AG04450 (cell line): ENCODE results near the gene RACGAP1. TPM values are rescaled to one million over a fixed set of nuclear protein-coding genes. Genes with fewer than 3 reads are reported as not detected.
"Not testable (repeated sequence)": the region's sequence is repeated elsewhere in the genome, so short reads cannot be mapped to it uniquely, and the experiment has no call there.

Experiments
- CTCF ChIA-PET: fragments of 300-600, 350-600 bp; formaldehyde crosslinking; extraction: SDS; loops from one replicate; lab custom pipeline; 2022; ENCODE audit warnings: antibody characterized with exemption, inconsistent platforms; lab: Charles Lee
- POLR2A ChIA-PET: fragments of 350-600 bp; formaldehyde crosslinking; extraction: SDS; loops from one replicate; lab custom pipeline; 2021; ENCODE audit warnings: antibody characterized with exemption, inconsistent platforms; lab: Yijun Ruan, JAX
- DNase-seq: peaks from one replicate; pipeline ENCODE4 v3.0.0-alpha.2; 2011; ENCODE audit warnings: low read depth, low spot score
- H3K27ac ChIP-seq: one replicate; pipeline ENCODE4 v1.5.1; 2012; ENCODE audit warnings: low read depth, low read length, control low read depth
- H3K27me3 ChIP-seq: one replicate; pipeline ENCODE4 v1.6.0; 2012; ENCODE audit warnings: low read length; ENCODE audit not compliant: control insufficient read depth, insufficient read depth
- H3K4me3 ChIP-seq: 2 replicates; pipeline ENCODE4 v1.5.1; 2011; ENCODE audit warnings: mild to moderate bottlenecking, low read depth, low read length, control low read depth
- H3K9me3 ChIP-seq: 2 replicates; pipeline ENCODE4 v1.5.1; 2012; ENCODE audit warnings: low read length; ENCODE audit not compliant: control insufficient read depth, insufficient read depth
- polyA plus RNA-seq: library from polyadenylated mRNA; depleted of rRNA; stranded (reverse); fragments of >200 nt; gene quantifications from 2 replicates; pipeline ENCODE4 v1.2.3, GENCODE V29; 2011
- TF ChIP-seq, protein P1 (sequence below): IDR thresholded peaks from 2 replicates; pipeline ENCODE4 v1.5.1; 2011; ENCODE audit warnings: low read depth, low read length, control low read depth, inconsistent platforms

The RACGAP1 gene
- polyA plus RNA-seq, 1 experiment: 26.2 TPM

- CTCF ChIA-PET: interaction anchor here (0.9 to 1.4 kb wide), 8 partner anchors 13 to 632 kb away, joined by 3 to 7 read pairs (median 4); no protein-coding TSS in a partner anchor
- DNase-seq: no peak
- TF ChIP-seq, protein P1, sequence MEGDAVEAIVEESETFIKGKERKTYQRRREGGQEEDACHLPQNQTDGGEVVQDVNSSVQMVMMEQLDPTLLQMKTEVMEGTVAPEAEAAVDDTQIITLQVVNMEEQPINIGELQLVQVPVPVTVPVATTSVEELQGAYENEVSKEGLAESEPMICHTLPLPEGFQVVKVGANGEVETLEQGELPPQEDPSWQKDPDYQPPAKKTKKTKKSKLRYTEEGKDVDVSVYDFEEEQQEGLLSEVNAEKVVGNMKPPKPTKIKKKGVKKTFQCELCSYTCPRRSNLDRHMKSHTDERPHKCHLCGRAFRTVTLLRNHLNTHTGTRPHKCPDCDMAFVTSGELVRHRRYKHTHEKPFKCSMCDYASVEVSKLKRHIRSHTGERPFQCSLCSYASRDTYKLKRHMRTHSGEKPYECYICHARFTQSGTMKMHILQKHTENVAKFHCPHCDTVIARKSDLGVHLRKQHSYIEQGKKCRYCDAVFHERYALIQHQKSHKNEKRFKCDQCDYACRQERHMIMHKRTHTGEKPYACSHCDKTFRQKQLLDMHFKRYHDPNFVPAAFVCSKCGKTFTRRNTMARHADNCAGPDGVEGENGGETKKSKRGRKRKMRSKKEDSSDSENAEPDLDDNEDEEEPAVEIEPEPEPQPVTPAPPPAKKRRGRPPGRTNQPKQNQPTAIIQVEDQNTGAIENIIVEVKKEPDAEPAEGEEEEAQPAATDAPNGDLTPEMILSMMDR: no peak
Observed at GRCh38 chr12:49990273-49990672, 35.0 kb downstream of the RACGAP1 start.

GRCh38 chr12:49989400-49989799 lies 35.9 kb downstream of the RACGAP1 start:
- CTCF ChIA-PET: interaction anchor here (0.6 to 1.4 kb wide), 3 partner anchors 22 to 49 kb away, joined by 3 to 7 read pairs (median 4); no protein-coding TSS in a partner anchor
- H3K4me3 ChIP-seq, H3K27me3 ChIP-seq, DNase-seq, H3K27ac ChIP-seq, H3K9me3 ChIP-seq, POLR2A ChIA-PET: not testable (repeated sequence)

More at GRCh38 chr12:49990273-49990672, 35.0 kb downstream of the RACGAP1 start:
- Histone ChIP-seq H3K4me3 (no peak overlapping the region), H3K9me3 (no peaks in the 10 kb centered on the region), H3K27ac (no peak overlapping the region), H3K27me3 (no peaks in the 10 kb centered on the region)
- POLR2A ChIA-PET: no interaction called here

- no peaks in the 10 kb centered on the region for H3K27me3 ChIP-seq
- TF ChIP-seq, protein P1: no peak
- H3K4me3 ChIP-seq: no peak overlapping the region
- no peak for DNase-seq
- H3K27ac ChIP-seq: no peak overlapping the region
- ChIA-PET POLR2A (no interaction called here), CTCF (interaction anchor here (0.6 to 1.0 kb wide), 3 partner anchors 12 to 23 kb away, joined by 3 to 11 read pairs (median 3); no protein-coding TSS in a partner anchor)
- H3K9me3 ChIP-seq: no peaks in the 10 kb centered on the region
Observed at GRCh38 chr12:49987625-49988303, 37.5 kb downstream of the RACGAP1 start.

- CTCF ChIA-PET: interaction anchor here (1.0 to 2.1 kb wide), 3 partner anchors 20 to 69 kb away, joined by 3 to 8 read pairs (median 4); no protein-coding TSS in a partner anchor
- H3K4me3 ChIP-seq, POLR2A ChIA-PET, H3K27ac ChIP-seq, H3K27me3 ChIP-seq, H3K9me3 ChIP-seq, DNase-seq: not testable (repeated sequence)
Observed at GRCh38 chr12:49986476-49986875, 38.8 kb downstream of the RACGAP1 start.

DNA sequence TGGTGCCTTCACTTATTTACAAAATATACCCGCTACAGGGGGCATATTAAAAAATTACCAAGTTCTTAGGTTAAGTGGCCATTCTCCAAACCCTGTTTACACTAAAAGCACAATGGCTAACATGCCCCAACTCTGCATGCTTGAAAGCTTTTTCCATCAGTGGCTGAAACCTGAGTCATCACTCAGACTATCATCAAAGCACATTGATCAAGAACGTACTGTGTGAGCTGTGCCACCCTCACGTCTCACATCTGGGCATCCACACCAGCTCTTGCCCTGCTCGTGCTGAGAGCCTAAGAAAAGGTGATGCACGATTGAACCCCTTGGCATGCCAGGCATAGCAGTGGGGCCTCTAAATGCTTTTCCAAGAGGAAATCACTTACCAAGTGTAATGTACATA lies 39.3 kb downstream of the RACGAP1 start:
- TF ChIP-seq, protein P1: no peak
- H3K9me3 ChIP-seq: no peaks in the 10 kb centered on the region
- ChIA-PET POLR2A (no interaction called here), CTCF (interaction anchor here (1.3 to 2.1 kb wide), 2 partner anchors 19 to 69 kb away, joined by 4 to 8 read pairs; no protein-coding TSS in a partner anchor)
- H3K27ac ChIP-seq: no peak overlapping the region
- H3K4me3 ChIP-seq: no peak overlapping the region
- DNase-seq: no peak
- H3K27me3 ChIP-seq: no peaks in the 10 kb centered on the region
